SHP77 (cell line): ENCODE results near the gene JPT2.
"Not testable (repeated sequence)": the region's sequence is repeated elsewhere in the genome, so short reads cannot be mapped to it uniquely, and the experiment has no call there.

Source experiments
- DNase-seq, 2 experiments: peaks; one replicate each; lab custom pipeline; 2025; lab: John Stamatoyannopoulos, UW

Gene JPT2

DNA sequence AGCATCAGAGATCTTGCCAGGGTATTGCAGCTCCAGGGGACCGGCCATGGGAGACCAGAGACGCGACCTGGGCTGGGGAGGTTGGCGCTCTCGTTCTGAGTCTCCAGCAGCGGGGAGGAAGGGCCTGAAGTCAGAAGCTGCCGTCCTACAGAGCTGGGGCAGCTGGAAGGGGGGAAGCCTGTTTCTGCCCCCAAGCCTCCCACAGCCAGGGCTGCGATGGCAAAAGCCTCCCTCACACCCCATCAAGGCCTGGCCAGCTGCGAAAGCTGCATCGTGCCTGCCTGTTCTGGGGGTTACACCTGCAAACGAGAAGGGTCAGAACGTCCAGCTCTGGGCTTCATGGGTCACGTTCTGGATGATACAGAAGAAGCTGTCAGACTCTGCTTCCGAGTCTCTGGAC, 54.0 kb downstream of the JPT2 start:
- DNase-seq = no peak

- DNase-seq = not testable (repeated sequence)
Observed at GRCh38 chr16:1732551-1732987, 54.5 kb downstream of the JPT2 start.

GRCh38 chr16:1734123-1734522, 56.0 kb downstream of the JPT2 start:
- DNase-seq = no peak

- DNase-seq = no peak
Observed at GRCh38 chr16:1734816-1735215, 56.7 kb downstream of the JPT2 start.

DNA sequence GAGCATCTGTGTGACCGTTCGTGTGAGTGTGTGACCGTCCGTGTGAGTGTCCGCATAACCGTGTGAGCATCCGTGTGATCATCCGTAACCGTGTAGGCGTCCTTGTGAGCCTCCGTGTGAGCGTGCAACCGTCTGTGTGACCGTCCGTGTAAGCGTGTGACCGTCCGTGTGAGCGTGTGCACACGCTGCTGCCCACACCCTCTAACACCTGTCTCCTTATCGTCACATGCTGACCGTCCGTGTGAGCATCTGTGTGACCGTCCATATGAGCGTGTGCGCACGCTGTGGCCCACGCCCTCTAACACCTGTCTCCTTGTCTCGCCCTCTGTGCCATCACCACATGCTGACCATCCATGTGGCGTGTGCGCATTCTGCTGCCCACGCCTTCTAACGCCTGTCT, 62.2 kb downstream of the JPT2 start:
- no peak for DNase-seq

DNA sequence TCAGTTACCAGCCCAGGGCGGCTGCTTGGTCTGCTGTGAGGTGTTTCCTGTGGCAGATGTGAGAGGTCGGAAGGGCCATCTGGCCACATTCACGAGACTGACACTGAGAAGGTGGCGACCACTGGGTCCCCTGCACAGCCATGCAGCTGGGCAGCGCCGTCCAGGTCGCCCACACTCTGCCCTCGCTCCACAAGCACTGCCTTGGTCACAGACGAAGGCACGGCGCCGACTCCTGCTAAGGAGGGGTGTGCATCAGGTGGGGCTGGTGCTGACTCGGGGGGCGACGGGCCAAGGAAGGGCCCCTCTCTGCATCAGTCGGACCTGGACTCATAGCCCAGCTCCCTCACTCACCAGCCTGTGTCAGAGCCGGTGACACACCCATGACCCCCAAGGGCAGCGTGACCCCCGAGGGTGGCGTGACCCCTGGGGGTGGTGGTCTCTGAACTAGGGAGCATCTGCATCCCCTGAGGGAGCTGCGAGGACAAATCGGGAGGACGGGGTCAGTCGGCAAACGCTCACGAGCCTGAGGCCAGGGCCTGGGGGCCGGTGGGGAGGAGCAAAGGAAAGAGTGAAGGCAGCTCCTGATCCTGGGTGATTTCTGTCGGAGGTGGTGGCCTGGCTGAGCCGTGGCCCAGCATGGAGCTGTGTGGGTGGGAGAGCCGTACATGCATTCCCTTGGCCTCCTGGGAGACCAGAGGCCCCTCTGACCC, 62.9 kb downstream of the JPT2 start:
- no peak for DNase-seq

GRCh38 chr16:1741553-1742165, 63.6 kb downstream of the JPT2 start:
- DNase-seq = no peak

DNA sequence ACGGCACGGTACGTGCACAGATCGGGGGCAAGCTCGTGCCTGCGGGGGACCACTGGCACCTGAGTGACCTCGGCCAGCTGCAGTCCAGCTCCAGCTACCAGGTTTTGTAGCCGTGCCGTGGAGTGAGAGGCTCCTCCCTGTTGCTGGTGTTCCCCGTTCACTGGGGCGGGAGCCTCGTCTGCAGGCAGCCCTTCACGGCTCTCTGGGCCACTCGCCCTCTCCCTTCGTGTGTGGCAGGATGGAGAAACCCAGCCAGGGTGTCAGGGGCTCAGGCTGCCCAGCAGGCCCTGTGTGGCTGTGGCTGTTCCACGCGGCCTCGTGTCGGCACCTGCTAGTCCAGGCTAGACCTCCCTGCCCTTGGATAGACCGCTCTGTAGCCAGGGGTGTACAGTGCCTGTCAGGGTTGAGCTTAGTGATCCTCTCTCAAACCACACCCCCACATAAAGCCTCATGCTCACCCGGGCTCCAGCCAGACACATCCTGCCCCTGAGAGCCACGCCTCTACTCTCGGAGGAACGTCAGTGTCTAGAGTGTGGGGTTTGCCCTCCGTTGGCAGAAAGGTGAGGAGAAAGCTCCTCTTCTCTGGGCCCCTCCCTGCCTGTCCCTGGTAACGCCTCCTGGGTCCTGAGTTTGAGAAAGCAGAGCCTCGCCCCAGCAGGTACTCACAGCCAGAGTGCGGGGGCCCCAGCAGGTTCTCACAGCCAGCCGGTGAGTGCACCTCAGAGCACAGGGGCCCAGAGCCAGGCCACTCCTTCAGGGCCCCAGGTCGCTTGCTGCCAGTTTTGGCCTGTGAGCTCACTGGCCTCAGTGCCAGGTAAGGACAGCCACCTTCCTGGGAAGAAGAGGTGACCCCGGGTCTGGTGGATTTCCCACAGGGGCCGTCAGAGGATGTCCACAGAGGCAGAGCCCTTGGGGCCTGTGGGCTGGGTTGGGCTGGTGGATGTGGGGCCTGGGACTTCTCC, 65.6 kb downstream of the JPT2 start:
- no peak for DNase-seq

DNA sequence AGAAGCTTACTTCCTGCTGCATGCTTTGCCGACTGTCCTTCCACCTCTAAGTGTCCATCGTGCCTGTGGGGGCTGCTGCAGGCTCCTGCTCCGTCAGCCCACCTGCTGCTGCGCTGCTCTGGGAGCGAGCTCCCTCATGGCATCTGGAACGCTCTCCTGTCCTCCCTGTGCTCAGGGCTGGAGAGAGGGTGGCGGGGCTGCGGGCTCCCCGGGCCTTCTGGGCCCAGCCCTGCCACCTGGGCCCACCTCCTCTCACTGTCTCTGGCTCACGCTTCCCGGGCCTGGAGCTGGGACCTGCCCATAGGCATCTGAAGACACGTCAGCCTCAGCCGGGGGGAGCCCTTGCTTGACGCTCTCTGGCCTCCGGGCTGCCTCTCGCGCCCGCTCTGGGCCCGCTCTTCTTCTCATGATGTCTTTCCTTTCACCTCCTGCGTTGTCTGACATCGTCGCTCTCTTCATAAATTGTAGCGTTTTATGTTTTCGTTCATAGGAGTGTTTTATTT, 66.3 kb downstream of the JPT2 start:
- no peak for DNase-seq

GRCh38 chr16:1745181-1745899, 67.3 kb downstream of the JPT2 start:
- no peak for DNase-seq

DNA sequence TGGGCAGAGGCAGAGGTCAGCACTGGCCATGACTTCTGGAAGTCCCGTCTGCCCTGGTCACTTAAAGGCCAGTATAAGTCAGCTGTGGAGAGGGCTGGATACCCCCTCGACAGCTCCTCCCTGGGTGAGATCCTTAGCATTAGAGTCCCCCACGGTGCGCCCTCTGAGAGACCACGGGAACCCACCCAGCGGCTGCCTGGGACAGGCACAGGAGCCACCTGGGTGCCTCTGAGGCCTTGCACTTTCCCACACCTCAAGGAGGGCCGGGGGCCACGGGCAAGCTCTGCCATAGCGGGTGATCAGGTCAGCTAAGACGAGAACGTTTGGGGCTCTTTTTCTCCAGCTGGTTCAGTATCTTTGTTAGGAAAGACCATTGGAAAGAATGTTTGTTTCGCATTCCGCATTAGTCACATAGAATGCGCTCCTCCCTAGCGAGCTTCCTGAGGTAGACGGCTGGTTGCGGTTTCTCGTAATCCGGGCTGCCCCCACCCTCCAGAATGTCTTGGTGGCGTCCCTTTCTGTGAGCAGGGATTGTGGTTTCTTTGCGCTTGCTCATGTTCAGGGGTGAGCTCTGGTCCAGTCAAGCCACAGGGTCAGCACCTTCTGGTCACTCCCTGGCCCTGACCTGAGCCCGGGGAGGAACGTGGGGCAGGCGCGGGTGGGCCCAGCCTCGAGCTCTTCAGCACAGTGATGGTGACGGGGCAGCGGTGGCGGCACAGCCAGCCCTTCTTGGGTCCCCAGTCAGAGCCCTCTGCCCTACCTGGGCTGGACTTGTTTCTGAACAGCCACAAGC, 68.0 kb downstream of the JPT2 start:
- DNase-seq = no peak

- no peak for DNase-seq
Observed at GRCh38 chr16:1746693-1747195, 68.7 kb downstream of the JPT2 start.

- DNase-seq = no peak
Observed at GRCh38 chr16:1747934-1748333, 69.9 kb downstream of the JPT2 start.

DNA sequence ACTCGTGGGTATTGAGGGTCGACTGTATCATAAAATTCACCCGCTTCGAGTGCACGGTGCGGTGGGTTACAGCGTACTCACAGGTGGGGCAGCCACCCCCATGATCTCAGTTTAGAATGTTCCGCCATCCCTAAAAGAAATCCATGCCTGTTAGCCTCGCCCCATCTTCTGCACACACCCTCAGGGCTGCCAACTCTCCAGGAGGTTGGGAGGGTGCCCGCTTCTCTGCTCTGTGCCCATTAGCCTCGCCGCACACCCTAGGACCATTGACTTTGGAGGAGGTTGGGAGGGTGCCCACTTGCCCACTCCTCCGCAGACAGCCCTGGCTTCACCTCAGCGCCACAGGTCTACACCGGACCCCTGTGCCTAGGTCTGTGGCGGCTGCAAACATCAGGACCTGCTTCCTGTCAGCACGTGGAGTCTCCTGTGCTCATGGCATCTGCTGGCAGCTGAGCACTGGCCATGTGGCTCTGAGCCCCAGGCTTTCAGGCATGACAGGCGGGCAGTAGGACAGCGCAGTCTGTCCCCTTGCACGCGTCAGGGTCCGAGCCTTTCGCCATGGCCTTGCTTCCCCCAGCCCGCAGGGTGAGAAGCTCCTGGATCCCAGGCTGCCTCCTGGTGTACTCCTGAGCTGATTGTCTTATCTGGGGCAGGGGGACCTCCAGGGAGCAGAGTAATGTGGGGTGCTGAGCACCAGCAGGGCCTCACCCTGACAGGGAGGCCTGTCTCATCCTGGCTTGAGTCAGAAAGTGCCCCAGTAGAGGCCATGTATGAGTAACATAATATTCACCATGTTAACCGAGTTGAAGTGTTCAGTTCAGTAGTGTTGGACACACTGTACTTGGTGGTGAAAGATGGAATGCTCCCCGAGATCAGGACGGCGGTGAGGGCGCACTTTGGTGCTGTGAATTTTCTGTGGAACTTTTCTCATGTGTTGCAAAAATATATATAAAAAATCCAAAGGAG, 71.4 kb downstream of the JPT2 start:
- no peak for DNase-seq
